Pancreas (tissue), 10 donors: Measurements from ENCODE around the gene COPG2. TPM values are rescaled to one million over a fixed set of nuclear protein-coding genes. Genes with fewer than 3 reads are reported as not detected.
A peak's percentile ranks its signal among the peaks of the same experiment; 100 is the strongest.

Experiments
- ATAC-seq, 4 donors: fragments of 200-7000 bp; cut with Tn5 transposase; one replicate each; pipeline versions ENCODE4 v1.8.0 to v1.9.1; 2020; ENCODE audit warnings: mild to moderate bottlenecking in 4 of 4, moderate library complexity in 4 of 4
- DNase-seq, 6 donors: peaks; one replicate each; pipeline ENCODE4 v3.0.0-alpha.2; 2020
- FAIRE-seq: peaks from 2 replicates; lab custom pipeline; 2012; peaks lifted over from hg19 to GRCh38; lab: Jason Lieb, UNC
- H3K27ac ChIP-seq, 4 donors: fragments of 200-600 bp; sonication (generic); 1 replicate in 3 of 4; 2 replicates in 1 of 4; pipeline versions ENCODE4 v1.5.0 to v1.8.0; 2020
- H3K27me3 ChIP-seq, 4 donors: fragments of 200-600 bp; one replicate each; pipeline ENCODE4 v1.8.0; 2021
- H3K36me3 ChIP-seq, 3 donors: fragments of 200-600 bp; sonication (generic) in 1 of 3; one replicate each; pipeline versions ENCODE4 v1.5.0 to v1.8.0; 2020 to 2021
- H3K4me1 ChIP-seq, 3 donors: fragments of 200-600 bp; one replicate each; pipeline ENCODE4 v1.8.0; 2021
- H3K4me3 ChIP-seq, 4 donors: fragments of 200-600 bp; sonication (generic) in 2 of 4; one replicate each; pipeline versions ENCODE4 v1.5.0 to v1.8.0; 2020 to 2021
- H3K9me3 ChIP-seq, 4 donors: fragments of 200-600 bp; one replicate each; pipeline ENCODE4 v1.8.0; 2021
- WGBS, 2 donors: extraction: QIAGEN DNeasy Blood & Tissue Kit; methylation state at CpG; one replicate each; pipeline ENCODE4 v1.1.7; 2013; 5-methylcytosine and 5-hydroxymethylcytosine counted together
- intact Hi-C, 3 donors: fragments of 100-400 bp; cut with DNase I; formaldehyde crosslinking; loops; one replicate each; pipeline versions ENCODE4 v1.11.1 to v1.14.2; 2022
- polyA plus RNA-seq, 2 donors: library from polyadenylated mRNA; stranded (reverse); fragments of 200-250 nt; gene quantifications; one replicate each; pipeline ENCODE4 v1.2.3, GENCODE V29; 2013
- total RNA-seq, 6 donors: library from RNA; stranded (reverse); fragmentation: NEBNext Ultra II Directional in 4 of 6; extraction: Animal tissue kit (Norgen Biotek cat#: 25700) in 4 of 6; gene quantifications; one replicate each; pipeline versions ENCODE4 v1.2.1 to v1.2.4, GENCODE V29; 2021 to 2023
- TF ChIP-seq, protein P1 (sequence below), 4 donors: fragments of 200-600 bp; sonication (generic) in 3 of 4; IDR thresholded peaks; one replicate each; pipeline versions ENCODE4 v1.5.0 to v1.8.0; 2021; ENCODE audit warnings: antibody characterized with exemption in 4 of 4
- donor health status: healthy with polysubstance abuse.
- donor health status: DM: no; HTN: no; CAD: no; lungs with moderate emphysema.
- donor health status: DM: no; HTN: no; CAD: no.
- donor health status: control.
- donor health status: control.
- donor health status: Bipolar disorder and iron deficiency.
- donor health status: DM: yes; HTN: yes; CAD: no.
- donor health status: DM: no; HTN: no; CAD: no.
- donor health status: DM: no; HTN: no; CAD: no.
- donor health status: DM: yes; HTN: yes; CAD: no.

The COPG2 gene
- total and polyA plus RNA-seq, 8 donors = 3.8 to 13.5 (median 8.4) TPM

GRCh38 chr7:130492523-130493274 lies 175.8 kb downstream of the COPG2 start:
- Histone ChIP-seq H3K4me1 (peaks cover 4 to 39% (median 12%) of the 10 kb centered on the region in 3 donors), H3K27ac (no peak overlapping the region), H3K36me3 (no peaks in the 10 kb centered on the region), H3K27me3 (no peaks in the 10 kb centered on the region), H3K9me3 (no peaks in the 10 kb centered on the region), H3K4me3 (peak overlapping the region in 3 of 4 donors; percentile 18 to 48 (median 40))
- TF ChIP-seq, protein P1, sequence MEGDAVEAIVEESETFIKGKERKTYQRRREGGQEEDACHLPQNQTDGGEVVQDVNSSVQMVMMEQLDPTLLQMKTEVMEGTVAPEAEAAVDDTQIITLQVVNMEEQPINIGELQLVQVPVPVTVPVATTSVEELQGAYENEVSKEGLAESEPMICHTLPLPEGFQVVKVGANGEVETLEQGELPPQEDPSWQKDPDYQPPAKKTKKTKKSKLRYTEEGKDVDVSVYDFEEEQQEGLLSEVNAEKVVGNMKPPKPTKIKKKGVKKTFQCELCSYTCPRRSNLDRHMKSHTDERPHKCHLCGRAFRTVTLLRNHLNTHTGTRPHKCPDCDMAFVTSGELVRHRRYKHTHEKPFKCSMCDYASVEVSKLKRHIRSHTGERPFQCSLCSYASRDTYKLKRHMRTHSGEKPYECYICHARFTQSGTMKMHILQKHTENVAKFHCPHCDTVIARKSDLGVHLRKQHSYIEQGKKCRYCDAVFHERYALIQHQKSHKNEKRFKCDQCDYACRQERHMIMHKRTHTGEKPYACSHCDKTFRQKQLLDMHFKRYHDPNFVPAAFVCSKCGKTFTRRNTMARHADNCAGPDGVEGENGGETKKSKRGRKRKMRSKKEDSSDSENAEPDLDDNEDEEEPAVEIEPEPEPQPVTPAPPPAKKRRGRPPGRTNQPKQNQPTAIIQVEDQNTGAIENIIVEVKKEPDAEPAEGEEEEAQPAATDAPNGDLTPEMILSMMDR (IDR thresholded peaks at IDR 0.05) = no peak
- FAIRE-seq (no peak), ATAC-seq (peak in 1 of 4 donors; percentile 2), DNase-seq (no peak)
- intact Hi-C loops = no loop called here
- WGBS, 2 donors = 54 to 63% methylated on average over 50 of the region's 50 CpGs

DNA sequence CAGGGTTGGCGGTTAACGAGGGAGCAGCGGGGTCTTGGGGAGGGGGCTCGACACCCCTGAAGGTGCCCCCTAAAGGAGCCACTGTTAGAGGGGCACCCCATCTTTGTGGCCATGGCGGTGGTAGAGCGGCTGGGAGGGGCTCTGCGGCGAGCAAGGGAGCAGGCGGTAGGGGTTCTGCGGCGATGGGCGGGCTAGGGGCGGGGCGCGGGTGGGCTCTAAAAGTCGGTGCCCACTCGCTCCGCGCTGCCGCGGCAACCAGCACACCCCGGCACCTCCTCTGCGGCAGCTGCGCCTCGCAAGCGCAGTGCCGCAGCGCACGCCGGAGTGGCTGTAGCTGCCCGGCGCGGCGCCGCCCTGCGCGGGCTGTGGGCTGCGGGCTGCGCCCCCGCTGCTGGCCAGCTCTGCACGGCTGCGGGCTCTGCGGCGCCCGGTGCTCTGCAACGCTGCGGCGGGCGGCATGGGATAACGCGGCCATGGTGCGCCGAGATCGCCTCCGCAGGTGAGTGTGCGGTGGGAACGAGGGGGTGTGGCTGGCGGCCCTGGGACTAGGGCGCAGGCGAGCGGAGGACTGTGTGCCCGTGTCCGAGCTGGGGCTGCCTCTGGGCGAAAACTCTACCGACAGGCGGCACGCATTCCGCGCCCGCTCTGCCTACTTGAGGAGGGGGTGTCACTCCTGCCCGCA lies 176.6 kb downstream of the COPG2 start, which contains the start of gene MEST:
Gene MEST, plus strand, starts transcription at position 245 of the 682 bp plus-strand sequence. Its CDS starts 229 bp downstream, at position 474.
- Histone ChIP-seq H3K4me1 (peaks cover 4 to 41% (median 12%) of the 10 kb centered on the region in 3 donors), H3K27me3 (no peaks in the 10 kb centered on the region), H3K36me3 (no peaks in the 10 kb centered on the region), H3K4me3 (peak within 1 kb of the TSS; percentile 10 to 48 (median 29)), H3K9me3 (no peaks in the 10 kb centered on the region), H3K27ac (peak within 1 kb of the TSS in 2 of 4 donors; percentile 15 to 37)
- no peak for FAIRE-seq
- peak; percentile 33 to 62 (median 38) for ATAC-seq
- DNase-seq = peak; percentile 30 to 79 (median 39)
- 60 to 64% methylated on average over 67 to 71 of the region's 71 CpGs for WGBS, 2 donors
- TF ChIP-seq, protein P1 (IDR thresholded peaks at IDR 0.05) = no peak
- intact Hi-C loops = no loop called here

DNA sequence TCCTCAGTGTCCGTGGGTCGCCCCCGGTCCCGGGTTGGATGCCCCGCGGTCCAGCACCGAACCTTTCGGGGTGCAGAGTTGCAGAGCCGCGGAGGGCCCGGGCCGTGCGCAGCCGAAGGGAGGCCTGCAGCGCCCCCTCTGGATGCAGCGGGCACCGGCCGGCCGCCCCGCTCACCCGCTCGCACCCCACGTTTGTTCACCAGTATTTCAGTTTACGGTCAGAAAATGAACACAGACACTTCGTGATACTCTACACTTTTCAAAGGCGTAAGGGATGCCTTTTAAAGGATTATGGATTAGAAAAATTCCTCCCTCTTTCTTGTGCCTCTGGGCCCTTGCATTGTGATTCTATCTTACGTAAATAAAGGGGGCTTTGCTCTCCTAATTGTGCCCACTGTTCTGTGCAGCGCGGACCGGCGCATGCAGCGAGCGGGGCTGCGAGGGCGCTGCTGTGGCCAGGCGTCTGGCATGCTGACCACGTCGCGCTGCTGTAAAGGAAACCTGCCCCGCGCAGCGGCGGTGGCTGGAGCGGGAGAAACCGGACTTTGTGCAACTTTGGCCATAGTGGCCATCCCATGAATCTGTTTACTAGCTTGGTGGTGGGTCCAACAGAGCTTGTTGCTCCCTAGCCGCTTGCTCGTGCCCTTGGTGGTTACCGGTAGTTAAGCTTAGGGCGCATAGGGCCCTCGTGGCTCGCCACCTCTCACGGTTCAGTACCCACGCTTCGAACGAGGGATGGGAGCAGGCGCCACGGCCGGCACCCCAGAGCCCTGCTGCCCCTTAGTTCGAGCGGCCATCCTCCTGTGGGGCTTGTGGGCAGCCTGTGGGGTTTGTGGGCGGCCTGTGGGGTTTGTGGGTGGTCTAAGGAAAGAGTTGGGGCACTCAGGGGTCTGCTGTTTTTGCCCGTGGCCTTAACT lies 177.4 kb downstream of the COPG2 start:
- peak; percentile 19 to 49 (median 35) for ATAC-seq
- peak in 5 of 6 donors; percentile 18 to 81 (median 47) for DNase-seq
- H3K36me3 ChIP-seq = no peaks in the 10 kb centered on the region
- peak overlapping the region in 3 of 4 donors; percentile 18 to 48 (median 40) for H3K4me3 ChIP-seq
- H3K27me3 ChIP-seq = no peaks in the 10 kb centered on the region
- TF ChIP-seq, protein P1 (IDR thresholded peaks at IDR 0.05) = peak; percentile 28 to 49 (median 38)
- FAIRE-seq = no peak
- peak overlapping the region in 2 of 4 donors; percentile 15 to 37 for H3K27ac ChIP-seq
- H3K4me1 ChIP-seq = peaks cover 4 to 41% (median 12%) of the 10 kb centered on the region in 3 donors
- no peaks in the 10 kb centered on the region for H3K9me3 ChIP-seq
- intact Hi-C loops = no loop called here
- WGBS, 2 donors = 54 to 58% methylated on average over 62 of the region's 62 CpGs

DNA sequence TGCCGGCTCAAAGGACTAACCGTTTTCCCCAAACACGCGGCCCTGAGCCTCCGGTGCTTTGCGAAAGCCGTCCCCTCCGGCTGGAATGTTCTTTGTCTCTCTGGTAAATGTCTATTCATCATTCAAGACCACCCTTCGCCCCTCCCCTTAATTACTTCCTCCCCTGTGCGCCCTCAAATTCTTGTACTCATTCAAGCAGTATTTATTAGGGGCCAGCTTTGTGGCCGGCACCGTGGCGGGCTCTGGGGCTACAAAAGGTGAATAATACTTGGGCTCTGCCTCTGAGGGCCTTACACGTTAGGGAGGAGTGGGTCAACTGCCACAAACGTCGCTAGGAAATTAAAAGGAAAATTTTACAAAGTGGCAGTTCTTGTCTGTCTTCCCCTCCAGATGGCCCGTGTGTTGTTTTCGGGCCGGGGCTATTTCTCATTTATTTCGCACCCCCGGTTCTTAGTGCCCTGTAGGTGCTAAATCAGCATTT lies 178.2 kb downstream of the COPG2 start:
- WGBS, 2 donors = 78 to 85% methylated on average over 21 of the region's 21 CpGs
- Histone ChIP-seq H3K4me1 (peaks cover 4 to 41% (median 12%) of the 10 kb centered on the region in 3 donors), H3K4me3 (peak overlapping the region in 2 of 4 donors; percentile 40 to 48), H3K27ac (no peak overlapping the region), H3K36me3 (no peaks in the 10 kb centered on the region), H3K27me3 (no peaks in the 10 kb centered on the region), H3K9me3 (no peaks in the 10 kb centered on the region)
- no peak for ATAC-seq
- DNase-seq = no peak
- intact Hi-C loops = no loop called here
- FAIRE-seq = no peak
- TF ChIP-seq, protein P1 (IDR thresholded peaks at IDR 0.05) = no peak
